ENCODE measurements around the gene PRKCQ. TPM values are rescaled to one million over a fixed set of nuclear protein-coding genes. Genes with fewer than 3 reads are reported as not detected.

The PRKCQ gene
- total RNA-seq, 1 donor from 2014 or later = 0.15 TPM

DNA sequence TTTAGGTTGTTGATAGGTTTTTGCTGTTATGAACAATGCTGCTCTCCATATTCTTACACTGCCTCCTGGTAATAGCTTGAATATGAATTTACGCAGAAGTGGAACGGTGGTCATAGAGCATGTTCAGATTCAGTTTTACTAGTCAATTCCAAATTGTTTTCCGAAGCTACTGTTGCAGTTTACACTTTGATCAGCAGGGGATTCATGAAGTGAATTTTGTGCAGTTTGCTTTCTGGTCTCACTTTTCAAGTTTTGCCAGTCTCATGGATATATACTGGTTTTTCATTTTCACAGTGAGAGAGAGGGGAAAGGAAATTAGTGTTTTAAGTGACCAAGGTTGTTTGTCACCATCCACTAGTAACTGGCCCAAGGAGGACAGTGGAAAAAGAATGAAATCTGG lies 171.3 kb downstream of the PRKCQ start:
- no peaks in the 10 kb centered on the region for H3K36me3 Mint-ChIP-seq (ENCODE audit: low read depth)
- H3K4me3 Mint-ChIP-seq (ENCODE audit: unreplicated experiment) = no peak overlapping the region

GRCh38 chr10:6407034-6407721 lies 172.9 kb downstream of the PRKCQ start:
- H3K9me3 Mint-ChIP-seq (ENCODE audit: low read depth) = no peaks in the 10 kb centered on the region
- TF ChIP-seq, protein P1, sequence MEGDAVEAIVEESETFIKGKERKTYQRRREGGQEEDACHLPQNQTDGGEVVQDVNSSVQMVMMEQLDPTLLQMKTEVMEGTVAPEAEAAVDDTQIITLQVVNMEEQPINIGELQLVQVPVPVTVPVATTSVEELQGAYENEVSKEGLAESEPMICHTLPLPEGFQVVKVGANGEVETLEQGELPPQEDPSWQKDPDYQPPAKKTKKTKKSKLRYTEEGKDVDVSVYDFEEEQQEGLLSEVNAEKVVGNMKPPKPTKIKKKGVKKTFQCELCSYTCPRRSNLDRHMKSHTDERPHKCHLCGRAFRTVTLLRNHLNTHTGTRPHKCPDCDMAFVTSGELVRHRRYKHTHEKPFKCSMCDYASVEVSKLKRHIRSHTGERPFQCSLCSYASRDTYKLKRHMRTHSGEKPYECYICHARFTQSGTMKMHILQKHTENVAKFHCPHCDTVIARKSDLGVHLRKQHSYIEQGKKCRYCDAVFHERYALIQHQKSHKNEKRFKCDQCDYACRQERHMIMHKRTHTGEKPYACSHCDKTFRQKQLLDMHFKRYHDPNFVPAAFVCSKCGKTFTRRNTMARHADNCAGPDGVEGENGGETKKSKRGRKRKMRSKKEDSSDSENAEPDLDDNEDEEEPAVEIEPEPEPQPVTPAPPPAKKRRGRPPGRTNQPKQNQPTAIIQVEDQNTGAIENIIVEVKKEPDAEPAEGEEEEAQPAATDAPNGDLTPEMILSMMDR (IDR thresholded peaks at IDR 0.05) = no peak
- H3K27ac Mint-ChIP-seq (ENCODE audit: unreplicated experiment) = no peak overlapping the region
- H3K36me3 Mint-ChIP-seq (ENCODE audit: low read depth) = no peaks in the 10 kb centered on the region
- H3K4me3 Mint-ChIP-seq (ENCODE audit: unreplicated experiment) = no peak overlapping the region
- peaks cover 11% of the 10 kb centered on the region for H3K4me1 Mint-ChIP-seq (ENCODE audit: low read depth)
- peaks cover 7% of the 10 kb centered on the region for H3K27me3 Mint-ChIP-seq (ENCODE audit: low read depth)
- no peak for DNase-seq (ENCODE audit: low spot score)

More for the DNA sequence above, 171.3 kb downstream of the PRKCQ start:
- DNase-seq (ENCODE audit: low spot score) = no peak
- TF ChIP-seq, protein P1 (IDR thresholded peaks at IDR 0.05) = peak; percentile 32
- H3K27ac Mint-ChIP-seq (ENCODE audit: unreplicated experiment) = no peak overlapping the region
- H3K9me3 Mint-ChIP-seq (ENCODE audit: low read depth) = no peaks in the 10 kb centered on the region
- H3K27me3 Mint-ChIP-seq (ENCODE audit: low read depth) = peaks cover 9% of the 10 kb centered on the region
- H3K4me1 Mint-ChIP-seq (ENCODE audit: low read depth) = peaks cover 9% of the 10 kb centered on the region

- H3K9me3 Mint-ChIP-seq (ENCODE audit: low read depth) = no peaks in the 10 kb centered on the region
- peaks cover 19% of the 10 kb centered on the region for H3K4me1 Mint-ChIP-seq (ENCODE audit: low read depth)
- TF ChIP-seq, protein P1 (IDR thresholded peaks at IDR 0.05) = peak; percentile 80
- no peaks in the 10 kb centered on the region for H3K36me3 Mint-ChIP-seq (ENCODE audit: low read depth)
- no peak overlapping the region for H3K4me3 Mint-ChIP-seq (ENCODE audit: unreplicated experiment)
- H3K27me3 Mint-ChIP-seq (ENCODE audit: low read depth) = peaks cover 9% of the 10 kb centered on the region
- no peak for DNase-seq (ENCODE audit: low spot score)
- H3K27ac Mint-ChIP-seq (ENCODE audit: unreplicated experiment) = no peak overlapping the region
Observed at GRCh38 chr10:6406220-6407033, 173.6 kb downstream of the PRKCQ start.

- no peaks in the 10 kb centered on the region for H3K36me3 Mint-ChIP-seq (ENCODE audit: low read depth)
- no peak for DNase-seq (ENCODE audit: low spot score)
- no peak overlapping the region for H3K4me3 Mint-ChIP-seq (ENCODE audit: unreplicated experiment)
- H3K27ac Mint-ChIP-seq (ENCODE audit: unreplicated experiment) = no peak overlapping the region
- peaks cover 9% of the 10 kb centered on the region for H3K27me3 Mint-ChIP-seq (ENCODE audit: low read depth)
- TF ChIP-seq, protein P1 (IDR thresholded peaks at IDR 0.05) = no peak
- H3K4me1 Mint-ChIP-seq (ENCODE audit: low read depth) = peaks cover 24% of the 10 kb centered on the region
- no peaks in the 10 kb centered on the region for H3K9me3 Mint-ChIP-seq (ENCODE audit: low read depth)
Observed at GRCh38 chr10:6405713-6406112, 174.4 kb downstream of the PRKCQ start.

Measured in chondrocyte (in vitro differentiated cells).